ENCODE data around the gene C1QTNF8.
"Not testable (repeated sequence)": the region's sequence is repeated elsewhere in the genome, so short reads cannot be mapped to it uniquely, and the experiment has no call there.

GRCh38 chr16:1092685-1093283 is 3.3 kb downstream of the C1QTNF8 start:
- TF ChIP-seq CTCF (IDR thresholded peaks at IDR 0.05; ENCODE audit: low read depth, low read length, missing input control); RAD21 (IDR thresholded peaks at IDR 0.05); MAX (IDR thresholded peaks at IDR 0.05); EGR1 (IDR thresholded peaks at IDR 0.05; ENCODE audit: low read depth in 2 of 2); ATF3 (IDR thresholded peaks at IDR 0.05); SP1 (IDR thresholded peaks at IDR 0.05); RXRA (IDR thresholded peaks at IDR 0.05): not testable (repeated sequence)
- TF ChIP-seq, protein P1, sequence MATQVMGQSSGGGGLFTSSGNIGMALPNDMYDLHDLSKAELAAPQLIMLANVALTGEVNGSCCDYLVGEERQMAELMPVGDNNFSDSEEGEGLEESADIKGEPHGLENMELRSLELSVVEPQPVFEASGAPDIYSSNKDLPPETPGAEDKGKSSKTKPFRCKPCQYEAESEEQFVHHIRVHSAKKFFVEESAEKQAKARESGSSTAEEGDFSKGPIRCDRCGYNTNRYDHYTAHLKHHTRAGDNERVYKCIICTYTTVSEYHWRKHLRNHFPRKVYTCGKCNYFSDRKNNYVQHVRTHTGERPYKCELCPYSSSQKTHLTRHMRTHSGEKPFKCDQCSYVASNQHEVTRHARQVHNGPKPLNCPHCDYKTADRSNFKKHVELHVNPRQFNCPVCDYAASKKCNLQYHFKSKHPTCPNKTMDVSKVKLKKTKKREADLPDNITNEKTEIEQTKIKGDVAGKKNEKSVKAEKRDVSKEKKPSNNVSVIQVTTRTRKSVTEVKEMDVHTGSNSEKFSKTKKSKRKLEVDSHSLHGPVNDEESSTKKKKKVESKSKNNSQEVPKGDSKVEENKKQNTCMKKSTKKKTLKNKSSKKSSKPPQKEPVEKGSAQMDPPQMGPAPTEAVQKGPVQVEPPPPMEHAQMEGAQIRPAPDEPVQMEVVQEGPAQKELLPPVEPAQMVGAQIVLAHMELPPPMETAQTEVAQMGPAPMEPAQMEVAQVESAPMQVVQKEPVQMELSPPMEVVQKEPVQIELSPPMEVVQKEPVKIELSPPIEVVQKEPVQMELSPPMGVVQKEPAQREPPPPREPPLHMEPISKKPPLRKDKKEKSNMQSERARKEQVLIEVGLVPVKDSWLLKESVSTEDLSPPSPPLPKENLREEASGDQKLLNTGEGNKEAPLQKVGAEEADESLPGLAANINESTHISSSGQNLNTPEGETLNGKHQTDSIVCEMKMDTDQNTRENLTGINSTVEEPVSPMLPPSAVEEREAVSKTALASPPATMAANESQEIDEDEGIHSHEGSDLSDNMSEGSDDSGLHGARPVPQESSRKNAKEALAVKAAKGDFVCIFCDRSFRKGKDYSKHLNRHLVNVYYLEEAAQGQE (IDR thresholded peaks at IDR 0.05) = not testable (repeated sequence)

Measured in liver (tissue), 3 donors.